ENCODE data around the gene FLCN.

FLCN gene

DNA sequence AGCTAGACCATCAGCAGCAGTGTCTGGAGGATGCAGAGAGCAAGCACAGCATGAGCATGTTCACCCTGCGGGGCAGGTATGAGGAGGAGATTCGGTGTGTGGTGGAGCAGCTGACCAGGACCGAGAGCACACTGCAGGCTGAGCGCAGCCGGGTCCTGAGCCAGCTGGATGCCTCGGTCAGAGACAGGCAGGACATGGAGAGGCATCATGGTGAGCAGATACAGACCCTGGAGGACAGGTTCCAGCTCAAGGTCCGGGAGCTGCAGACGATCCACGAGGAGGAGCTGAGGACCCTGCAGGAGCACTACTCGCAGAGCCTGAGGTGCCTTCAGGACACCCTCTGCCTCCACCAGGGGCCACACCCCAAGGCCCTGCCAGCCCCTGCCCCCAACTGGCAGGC, 69.6 kb downstream of the FLCN start:
- no peaks in the 10 kb centered on the region for H3K9me3 ChIP-seq (ENCODE audit: control insufficient read depth, low read length)
- H3K36me3 ChIP-seq (ENCODE audit: control insufficient read depth, insufficient read depth, low read length), result peaks cover 35% of the 10 kb centered on the region
- H3K9ac ChIP-seq (ENCODE audit: low read length), result no peak overlapping the region
- H3K4me1 ChIP-seq (ENCODE audit: control insufficient read depth, insufficient read depth, low read length), result no peaks in the 10 kb centered on the region
- H3K4me3 ChIP-seq (ENCODE audit: low read length), result no peak overlapping the region
- no peaks in the 10 kb centered on the region for H3K27me3 ChIP-seq (ENCODE audit: control insufficient read depth, insufficient read depth, low read length)

DNA sequence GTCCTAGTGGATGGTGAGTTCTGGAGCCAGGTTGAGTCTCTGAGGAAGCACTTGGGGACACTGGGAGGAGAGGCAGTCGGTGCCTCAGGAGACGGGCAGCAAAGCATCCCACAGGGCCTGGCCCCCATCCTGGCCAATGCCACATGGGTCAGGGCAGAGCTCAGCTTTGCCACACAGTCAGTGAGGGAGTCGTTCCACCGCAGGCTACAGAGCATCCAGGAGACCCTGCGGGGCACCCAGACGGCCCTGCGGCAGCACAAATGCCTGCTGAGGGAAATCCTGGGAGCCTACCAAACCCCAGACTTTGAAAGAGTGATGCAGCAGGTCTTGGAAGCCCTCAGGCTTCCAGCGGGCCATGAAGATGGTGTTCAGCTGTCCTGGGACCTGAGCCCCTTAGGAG, 70.5 kb downstream of the FLCN start:
- H3K9me3 ChIP-seq (ENCODE audit: control insufficient read depth, low read length), result no peaks in the 10 kb centered on the region
- H3K4me3 ChIP-seq (ENCODE audit: low read length), result no peak overlapping the region
- H3K36me3 ChIP-seq (ENCODE audit: control insufficient read depth, insufficient read depth, low read length), result peaks cover 32% of the 10 kb centered on the region
- no peaks in the 10 kb centered on the region for H3K27me3 ChIP-seq (ENCODE audit: control insufficient read depth, insufficient read depth, low read length)
- H3K4me1 ChIP-seq (ENCODE audit: control insufficient read depth, insufficient read depth, low read length), result no peaks in the 10 kb centered on the region
- no peak overlapping the region for H3K9ac ChIP-seq (ENCODE audit: low read length)

DNA sequence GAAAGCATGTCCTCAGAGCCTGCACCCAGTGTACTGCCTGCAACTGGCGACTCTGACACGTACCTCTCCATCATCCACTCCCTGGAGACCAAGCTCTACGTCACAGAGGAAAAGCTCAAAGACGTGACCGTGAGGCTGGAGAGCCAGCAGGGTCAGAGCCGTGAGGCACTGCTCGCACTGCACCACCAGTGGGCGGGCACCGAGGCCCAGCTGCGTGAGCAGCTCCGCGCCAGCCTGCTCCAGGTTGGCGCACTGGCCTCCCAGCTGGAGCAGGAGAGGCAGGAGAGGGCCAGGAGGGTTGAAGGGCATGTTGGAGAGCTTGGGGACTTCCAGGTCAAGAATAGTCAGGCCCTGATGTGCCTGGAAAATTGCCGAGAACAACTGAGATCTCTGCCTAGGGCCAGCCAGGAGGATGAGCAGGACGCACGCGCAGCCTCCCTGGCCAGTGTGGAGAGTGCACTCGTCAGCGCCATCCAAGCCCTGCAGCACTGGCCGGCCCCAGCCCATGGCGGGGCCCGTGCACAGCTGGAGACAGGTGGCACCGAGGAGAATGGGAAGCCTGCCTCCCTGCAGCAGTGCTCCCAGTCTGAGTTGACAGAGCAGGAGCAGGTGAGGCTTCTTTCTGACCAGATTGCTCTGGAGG, 71.2 kb downstream of the FLCN start:
- no peaks in the 10 kb centered on the region for H3K9me3 ChIP-seq (ENCODE audit: control insufficient read depth, low read length)
- H3K4me1 ChIP-seq (ENCODE audit: control insufficient read depth, insufficient read depth, low read length), result no peaks in the 10 kb centered on the region
- no peak overlapping the region for H3K9ac ChIP-seq (ENCODE audit: low read length)
- H3K4me3 ChIP-seq (ENCODE audit: low read length), result no peak overlapping the region
- H3K27me3 ChIP-seq (ENCODE audit: control insufficient read depth, insufficient read depth, low read length), result no peaks in the 10 kb centered on the region
- H3K36me3 ChIP-seq (ENCODE audit: control insufficient read depth, insufficient read depth, low read length), result peaks cover 33% of the 10 kb centered on the region

DNA sequence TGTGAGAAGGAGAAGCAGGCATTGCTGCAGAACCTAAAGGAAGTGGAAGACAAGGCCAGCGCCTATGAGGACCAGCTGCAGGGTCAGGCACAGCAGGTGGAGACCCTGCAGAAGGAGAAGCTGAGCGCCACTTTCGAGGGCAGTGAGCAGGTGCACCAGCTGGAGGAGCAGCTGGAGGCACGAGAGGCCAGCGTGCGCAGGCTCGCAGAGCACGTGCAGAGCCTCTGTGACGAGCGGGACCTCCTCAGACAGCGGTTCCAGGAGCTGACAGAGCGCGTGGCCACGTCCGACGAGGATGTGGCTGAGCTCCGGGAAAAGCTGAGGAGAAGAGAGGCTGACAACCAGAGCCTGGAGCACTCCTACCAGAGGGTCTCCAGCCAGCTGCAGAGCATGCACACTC, 72.3 kb downstream of the FLCN start:
- Histone ChIP-seq H3K4me1 (ENCODE audit: control insufficient read depth, insufficient read depth, low read length) (no peaks in the 10 kb centered on the region), H3K9me3 (ENCODE audit: control insufficient read depth, low read length) (no peaks in the 10 kb centered on the region), H3K36me3 (ENCODE audit: control insufficient read depth, insufficient read depth, low read length) (peaks cover 40% of the 10 kb centered on the region), H3K27me3 (ENCODE audit: control insufficient read depth, insufficient read depth, low read length) (no peaks in the 10 kb centered on the region), H3K4me3 (ENCODE audit: low read length) (no peak overlapping the region), H3K9ac (ENCODE audit: low read length) (no peak overlapping the region)

DNA sequence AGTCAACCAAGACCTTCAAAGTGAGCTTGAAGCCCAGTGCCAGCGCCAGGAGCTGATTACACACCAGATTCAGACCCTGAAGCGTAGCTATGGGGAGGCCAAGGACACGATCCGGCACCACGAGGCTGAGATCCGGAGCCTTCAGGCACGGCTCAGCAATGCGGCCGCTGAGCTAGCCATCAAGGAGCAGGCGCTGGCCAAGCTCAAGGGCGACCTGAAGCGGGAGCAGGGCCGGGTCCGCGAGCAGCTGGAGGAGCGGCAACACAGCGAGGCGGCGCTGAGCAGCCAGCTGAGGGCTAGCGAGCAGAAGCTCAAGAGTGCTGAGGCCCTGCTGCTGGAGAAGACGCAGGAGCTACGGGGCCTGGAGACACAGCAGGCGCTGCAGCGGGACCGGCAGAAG, 72.8 kb downstream of the FLCN start:
- Histone ChIP-seq H3K27me3 (ENCODE audit: control insufficient read depth, insufficient read depth, low read length) (no peaks in the 10 kb centered on the region), H3K9ac (ENCODE audit: low read length) (no peak overlapping the region), H3K36me3 (ENCODE audit: control insufficient read depth, insufficient read depth, low read length) (peaks cover 40% of the 10 kb centered on the region), H3K4me3 (ENCODE audit: low read length) (no peak overlapping the region), H3K4me1 (ENCODE audit: control insufficient read depth, insufficient read depth, low read length) (no peaks in the 10 kb centered on the region), H3K9me3 (ENCODE audit: control insufficient read depth, low read length) (no peaks in the 10 kb centered on the region)

Data from mucosa of stomach (tissue), 1 donor.